HG03108 (cell line): ENCODE measurements around the gene HOXA3.

Source experiments
- ATAC-seq: cut with Tn5 transposase; IDR thresholded peaks from one replicate; pipeline ENCODE4 v1.9.1; 2021; ENCODE audit warnings: moderate library complexity; ENCODE audit not compliant: unreplicated experiment

HOXA3 gene

GRCh38 chr7:27145914-27146412 is 6.4 kb downstream of the HOXA3 start:
- no peak for ATAC-seq

- ATAC-seq, result no peak
Observed at GRCh38 chr7:27145165-27145913, 7.0 kb downstream of the HOXA3 start.

- ATAC-seq, result no peak
Observed at GRCh38 chr7:27144781-27145164, 7.6 kb downstream of the HOXA3 start.

- no peak for ATAC-seq
Observed at GRCh38 chr7:27143950-27144780, 8.2 kb downstream of the HOXA3 start.

- ATAC-seq, result no peak
Observed at GRCh38 chr7:27143023-27143949, 9.1 kb downstream of the HOXA3 start, which contains the start of gene HOXA5. Gene HOXA5, minus strand, starts transcription at chr7:27143681. Its CDS starts 74 bp downstream, at chr7:27143607.

GRCh38 chr7:27142580-27143022 is 9.8 kb downstream of the HOXA3 start:
- no peak for ATAC-seq

- no peak for ATAC-seq
Observed at GRCh38 chr7:27141923-27142579, 10.3 kb downstream of the HOXA3 start.

- no peak for ATAC-seq
Observed at GRCh38 chr7:27141137-27141922, 11.1 kb downstream of the HOXA3 start.

GRCh38 chr7:27140126-27140857 is 12.1 kb downstream of the HOXA3 start:
- ATAC-seq, result no peak

GRCh38 chr7:27139334-27140125 is 12.9 kb downstream of the HOXA3 start:
- no peak for ATAC-seq

- ATAC-seq, result no peak
Observed at GRCh38 chr7:27138985-27139333, 13.4 kb downstream of the HOXA3 start.

GRCh38 chr7:27138472-27138871 is 13.9 kb downstream of the HOXA3 start:
- ATAC-seq, result no peak

GRCh38 chr7:27137640-27138315 is 14.6 kb downstream of the HOXA3 start:
- ATAC-seq, result no peak

- peak; percentile 49 for ATAC-seq
Observed at GRCh38 chr7:27134392-27134791, 18.0 kb downstream of the HOXA3 start.

GRCh38 chr7:27133409-27134231 is 18.8 kb downstream of the HOXA3 start:
- ATAC-seq, result no peak

GRCh38 chr7:27132978-27133377 is 19.4 kb downstream of the HOXA3 start:
- ATAC-seq, result no peak

GRCh38 chr7:27132214-27132613 is 20.2 kb downstream of the HOXA3 start:
- no peak for ATAC-seq
